Measurements from ENCODE around the gene SAMD8.
A peak's percentile ranks its signal among the peaks of the same experiment; 100 is the strongest.
"Not testable (repeated sequence)": the region's sequence is repeated elsewhere in the genome, so short reads cannot be mapped to it uniquely, and the experiment has no call there.

The SAMD8 gene

DNA sequence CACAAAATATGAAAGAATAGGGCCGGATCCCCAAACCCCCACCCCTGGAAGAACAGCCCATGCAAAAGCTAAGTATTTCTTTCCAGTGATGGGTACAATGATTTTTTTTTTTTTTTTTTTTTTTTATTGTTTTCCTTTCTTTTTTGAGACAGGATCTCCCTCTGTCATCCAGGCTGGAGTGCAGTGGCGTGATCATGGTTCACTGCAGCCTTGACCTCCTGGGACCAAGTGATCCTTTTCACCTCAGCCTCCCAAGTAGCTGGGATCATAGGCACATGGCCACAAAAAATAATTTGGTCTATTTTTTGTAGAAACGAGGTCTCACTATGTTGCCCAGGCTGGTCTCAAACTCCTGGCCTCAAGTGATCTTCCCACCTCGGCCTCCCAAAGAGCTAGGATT is 83.2 kb downstream of the SAMD8 start:
- H3K36me3 Mint-ChIP-seq (ENCODE audit: low read depth); H3K27me3 Mint-ChIP-seq (ENCODE audit: low read depth); H3K27ac Mint-ChIP-seq; DNase-seq (ENCODE audit: low spot score); H3K4me3 Mint-ChIP-seq; H3K9me3 Mint-ChIP-seq; H3K4me1 Mint-ChIP-seq (ENCODE audit: low read depth): not testable (repeated sequence)

DNA sequence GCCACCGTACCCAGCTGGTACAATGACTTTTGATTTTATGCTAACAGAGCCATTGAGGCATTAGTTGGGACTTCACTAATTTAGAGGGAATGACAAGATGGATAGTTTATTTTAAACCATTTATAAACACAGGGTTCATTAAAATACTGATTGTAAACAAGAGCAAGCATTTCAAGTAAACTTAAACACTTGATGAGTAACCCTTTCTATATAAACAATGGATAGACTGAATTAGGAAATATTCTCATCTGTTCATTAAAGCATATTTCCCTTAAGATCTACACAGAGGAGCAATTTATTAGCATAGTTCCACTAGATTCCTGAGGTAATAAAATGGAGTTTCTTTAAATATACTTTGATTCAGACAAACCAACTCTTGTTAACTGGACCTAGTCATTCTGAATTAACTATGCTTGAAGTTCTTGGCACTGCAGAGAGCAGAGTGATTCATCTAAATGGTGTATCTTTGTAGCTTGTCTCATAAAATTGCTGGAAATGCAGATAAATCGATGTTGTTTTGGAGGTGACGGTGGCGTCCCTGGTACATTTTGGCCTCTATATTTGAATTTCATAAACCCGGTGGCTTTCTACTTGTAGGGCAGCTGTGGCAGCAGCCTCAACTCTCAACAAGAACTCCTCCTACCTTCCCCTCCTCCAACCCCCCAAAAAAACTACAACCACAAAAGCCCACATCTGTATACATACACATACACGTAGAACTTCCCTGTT is 83.7 kb downstream of the SAMD8 start:
- Mint-ChIP-seq H3K9me3 (no peaks in the 10 kb centered on the region), H3K27ac (no peak overlapping the region), H3K27me3 (ENCODE audit: low read depth) (no peaks in the 10 kb centered on the region), H3K4me3 (no peak overlapping the region), H3K4me1 (ENCODE audit: low read depth) (no peaks in the 10 kb centered on the region), H3K36me3 (ENCODE audit: low read depth) (peaks cover 2% of the 10 kb centered on the region)
- no peak for DNase-seq (ENCODE audit: low spot score)

DNA sequence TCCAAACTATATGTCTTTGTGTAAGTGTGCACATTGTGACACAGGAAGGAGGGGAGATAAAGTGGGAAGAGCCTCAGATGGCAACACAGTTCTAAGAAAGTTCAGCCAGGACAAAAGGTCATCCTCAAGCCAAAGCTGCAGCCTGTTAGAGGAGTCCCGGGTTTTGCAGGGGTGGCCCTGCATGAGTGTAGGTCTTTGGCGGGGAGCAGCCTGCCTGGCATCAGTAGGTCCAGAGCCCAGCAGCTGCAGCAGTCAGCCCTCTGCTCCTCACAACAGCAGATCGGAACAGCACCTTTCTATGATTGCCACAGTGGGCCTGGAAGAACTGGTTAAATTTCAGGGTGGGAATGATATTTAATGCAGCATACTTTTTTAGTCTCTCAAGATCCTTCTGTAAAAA is 85.6 kb downstream of the SAMD8 start:
- Mint-ChIP-seq H3K36me3 (ENCODE audit: low read depth) (peaks cover 2% of the 10 kb centered on the region), H3K9me3 (no peaks in the 10 kb centered on the region), H3K4me1 (ENCODE audit: low read depth) (no peaks in the 10 kb centered on the region), H3K27me3 (ENCODE audit: low read depth) (no peaks in the 10 kb centered on the region), H3K27ac (no peak overlapping the region), H3K4me3 (no peak overlapping the region)
- DNase-seq (ENCODE audit: low spot score), result no peak

DNA sequence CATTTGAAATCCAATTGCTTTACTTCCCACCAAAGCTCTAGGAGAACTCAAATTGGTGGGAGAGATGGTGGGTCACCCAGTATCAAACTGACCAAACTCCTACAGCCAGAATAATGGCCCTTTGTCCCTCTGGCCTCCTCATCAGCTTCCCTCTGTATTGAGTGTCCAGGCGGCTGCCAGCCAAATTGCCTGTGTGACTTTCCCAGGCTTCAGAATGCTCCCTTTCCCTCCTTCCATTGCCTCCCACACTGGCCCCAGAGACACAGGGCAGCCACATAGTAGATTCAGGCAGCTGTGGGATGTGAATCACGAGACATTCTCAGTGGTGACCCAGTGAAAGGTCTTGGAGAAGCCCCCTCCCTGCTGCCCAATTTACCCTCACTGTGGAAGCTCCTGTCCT is 86.5 kb downstream of the SAMD8 start:
- no peak for DNase-seq (ENCODE audit: low spot score)
- no peaks in the 10 kb centered on the region for H3K4me1 Mint-ChIP-seq (ENCODE audit: low read depth)
- no peaks in the 10 kb centered on the region for H3K27me3 Mint-ChIP-seq (ENCODE audit: low read depth)
- no peak overlapping the region for H3K4me3 Mint-ChIP-seq
- no peaks in the 10 kb centered on the region for H3K9me3 Mint-ChIP-seq
- peaks cover 2% of the 10 kb centered on the region for H3K36me3 Mint-ChIP-seq (ENCODE audit: low read depth)
- no peak overlapping the region for H3K27ac Mint-ChIP-seq

DNA sequence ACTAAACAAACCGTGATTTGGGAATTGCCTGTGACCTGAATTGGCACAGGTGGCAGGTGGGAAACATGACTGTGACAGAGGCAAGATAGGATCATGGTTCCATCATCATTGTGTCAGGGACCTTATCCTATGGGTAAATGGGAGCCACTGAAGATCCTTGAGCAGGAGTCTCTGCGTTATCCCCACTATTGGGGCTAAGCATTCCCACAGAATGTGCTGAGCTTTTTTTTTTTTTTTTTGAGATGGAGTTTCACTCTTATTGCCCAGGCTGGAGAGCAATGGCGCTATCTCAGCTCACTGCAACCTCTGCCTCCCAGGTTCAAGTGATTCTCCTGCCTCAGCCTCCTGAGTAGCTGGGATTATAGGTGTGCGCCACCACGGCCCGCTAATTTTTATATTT is 88.5 kb downstream of the SAMD8 start:
- H3K4me1 Mint-ChIP-seq (ENCODE audit: low read depth); H3K27me3 Mint-ChIP-seq (ENCODE audit: low read depth); DNase-seq (ENCODE audit: low spot score); H3K36me3 Mint-ChIP-seq (ENCODE audit: low read depth); H3K9me3 Mint-ChIP-seq; H3K27ac Mint-ChIP-seq; H3K4me3 Mint-ChIP-seq: not testable (repeated sequence)

DNA sequence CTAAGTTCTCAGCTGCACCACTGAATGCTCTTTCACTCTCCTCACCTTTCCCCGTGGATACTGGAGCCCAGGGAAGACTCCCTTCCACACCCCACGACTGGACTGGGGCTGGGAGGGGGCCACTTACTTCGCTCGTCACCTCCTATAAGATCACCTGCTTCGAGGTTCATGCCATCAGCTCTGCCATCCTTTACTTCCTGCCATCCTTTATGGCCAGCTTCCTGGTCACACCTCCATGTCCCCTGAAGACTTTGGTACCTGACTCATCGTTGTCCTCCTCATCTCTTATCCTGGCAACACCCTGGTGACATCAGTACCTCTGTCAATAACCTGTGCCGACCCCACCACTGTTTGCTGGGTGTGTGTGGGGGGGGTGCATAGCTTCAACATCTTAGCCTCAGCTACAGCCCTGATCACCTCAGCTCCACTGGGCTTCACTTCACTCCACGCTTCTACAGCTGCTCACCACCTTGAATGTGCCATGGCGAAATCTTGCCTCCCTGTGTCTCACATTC is 90.4 kb downstream of the SAMD8 start:
- Mint-ChIP-seq H3K4me1 (ENCODE audit: low read depth) (no peaks in the 10 kb centered on the region), H3K36me3 (ENCODE audit: low read depth) (no peaks in the 10 kb centered on the region), H3K9me3 (no peaks in the 10 kb centered on the region), H3K27me3 (ENCODE audit: low read depth) (no peaks in the 10 kb centered on the region), H3K27ac (no peak overlapping the region), H3K4me3 (no peak overlapping the region)
- DNase-seq (ENCODE audit: low spot score), result no peak

DNA sequence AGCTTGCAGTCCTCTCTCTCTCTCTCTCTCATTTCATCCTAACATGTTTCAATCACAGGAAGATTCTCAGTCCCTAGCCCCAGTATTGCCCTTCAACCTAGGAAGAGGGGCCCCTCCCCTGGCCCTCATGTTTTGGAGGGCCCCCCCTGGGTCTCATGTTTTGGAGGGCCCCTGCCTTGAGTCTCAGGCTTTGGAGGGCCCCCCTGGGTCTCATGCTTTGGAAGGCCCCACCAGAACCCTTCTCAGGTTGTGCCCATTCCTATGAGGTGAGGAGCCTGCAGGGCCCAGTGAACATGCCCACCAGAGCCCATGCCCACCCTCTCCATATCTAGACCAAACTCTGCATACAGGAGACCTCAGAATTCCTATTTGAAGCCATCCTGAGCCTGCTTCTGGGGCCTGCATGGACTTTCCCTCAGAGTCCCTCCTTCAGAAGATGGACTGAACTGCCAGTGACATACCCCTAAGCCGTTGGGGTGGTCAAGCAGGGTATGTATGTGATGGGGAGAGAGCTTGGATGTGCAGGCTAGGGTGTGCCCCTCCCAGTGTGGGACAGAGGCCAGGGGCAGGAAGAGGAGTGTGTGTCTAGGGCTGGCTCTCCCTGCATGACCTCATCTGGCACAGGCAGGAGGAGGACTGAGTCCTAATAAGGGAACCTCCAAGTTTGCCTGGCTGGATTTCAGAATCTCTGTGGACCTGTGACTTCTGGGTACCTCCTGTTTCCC is 91.0 kb downstream of the SAMD8 start:
- DNase-seq (ENCODE audit: low spot score), result no peak
- H3K27me3 Mint-ChIP-seq (ENCODE audit: low read depth), result no peaks in the 10 kb centered on the region
- H3K9me3 Mint-ChIP-seq, result no peaks in the 10 kb centered on the region
- no peak overlapping the region for H3K4me3 Mint-ChIP-seq
- H3K36me3 Mint-ChIP-seq (ENCODE audit: low read depth), result no peaks in the 10 kb centered on the region
- H3K4me1 Mint-ChIP-seq (ENCODE audit: low read depth), result no peaks in the 10 kb centered on the region
- no peak overlapping the region for H3K27ac Mint-ChIP-seq

DNA sequence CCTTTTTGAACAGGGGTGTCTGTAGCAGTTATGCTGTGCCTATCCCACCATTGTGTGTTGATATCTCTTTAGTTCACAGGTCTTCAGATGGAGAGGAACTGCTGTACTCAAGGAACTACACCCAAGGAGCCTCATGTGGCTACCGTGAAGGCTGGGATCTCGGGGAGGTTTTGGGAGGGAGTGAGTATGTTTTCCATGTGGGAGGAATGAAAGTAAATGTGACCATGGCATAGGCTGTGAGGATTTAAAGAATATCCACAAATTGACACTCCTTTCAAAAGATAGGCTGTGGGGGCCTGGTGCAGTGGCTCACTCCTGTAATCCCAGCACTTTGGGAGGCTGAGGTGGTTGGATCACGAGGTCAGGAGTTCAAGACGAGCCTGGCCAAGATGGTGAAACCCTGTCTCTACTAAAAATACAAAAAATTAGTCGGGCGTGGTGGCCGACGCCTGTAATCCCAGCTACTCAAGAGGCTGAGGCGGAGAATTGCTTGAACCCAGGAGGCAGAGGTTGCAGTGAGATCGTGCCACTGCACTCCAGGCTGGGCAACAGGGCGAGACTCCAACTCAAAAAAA is 91.7 kb downstream of the SAMD8 start:
- H3K27me3 Mint-ChIP-seq (ENCODE audit: low read depth); H3K36me3 Mint-ChIP-seq (ENCODE audit: low read depth); H3K4me1 Mint-ChIP-seq (ENCODE audit: low read depth); H3K27ac Mint-ChIP-seq; DNase-seq (ENCODE audit: low spot score); H3K9me3 Mint-ChIP-seq; H3K4me3 Mint-ChIP-seq: not testable (repeated sequence)

DNA sequence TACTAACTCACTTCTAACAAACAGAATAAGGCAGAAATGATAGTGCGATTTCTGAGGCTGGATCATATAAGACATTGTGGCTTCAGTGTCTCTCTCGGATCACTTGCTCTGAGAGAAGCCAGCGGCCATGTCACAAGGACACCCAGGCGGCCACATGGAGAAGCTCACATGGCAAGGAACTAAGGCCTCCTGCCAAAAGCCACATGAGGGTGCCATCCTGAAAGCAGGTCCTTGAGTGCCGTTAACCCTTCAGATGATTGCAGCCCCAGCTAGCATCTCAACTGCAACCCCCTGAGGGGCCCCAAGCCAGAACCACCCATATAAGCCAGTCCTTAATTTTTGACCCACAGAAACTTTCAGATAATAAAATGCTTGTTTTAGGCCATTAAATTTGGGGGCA is 92.3 kb downstream of the SAMD8 start:
- H3K27me3 Mint-ChIP-seq (ENCODE audit: low read depth), result no peaks in the 10 kb centered on the region
- H3K4me1 Mint-ChIP-seq (ENCODE audit: low read depth), result peaks cover 6% of the 10 kb centered on the region
- H3K36me3 Mint-ChIP-seq (ENCODE audit: low read depth), result no peaks in the 10 kb centered on the region
- DNase-seq (ENCODE audit: low spot score), result no peak
- H3K27ac Mint-ChIP-seq, result no peak overlapping the region
- no peak overlapping the region for H3K4me3 Mint-ChIP-seq
- H3K9me3 Mint-ChIP-seq, result no peaks in the 10 kb centered on the region

DNA sequence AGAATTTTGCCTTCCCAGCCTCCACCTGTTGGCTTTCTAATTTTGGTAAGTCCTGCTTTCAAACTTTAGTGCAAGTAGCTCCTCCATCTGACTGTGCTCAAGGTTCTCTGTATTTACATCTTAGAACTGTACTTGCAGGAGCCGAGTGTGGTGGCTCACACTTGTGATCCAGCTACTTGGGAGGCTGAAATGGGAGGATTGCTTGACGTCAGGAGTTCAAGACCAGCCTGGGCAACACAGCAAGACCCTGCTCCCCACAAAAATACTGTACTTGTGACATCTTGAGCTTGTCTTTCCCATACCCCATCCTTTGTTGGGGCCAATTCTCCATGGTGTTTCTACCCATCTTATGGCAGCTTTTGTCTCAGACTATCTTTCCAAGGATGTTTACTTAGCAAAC is 94.5 kb downstream of the SAMD8 start:
- Mint-ChIP-seq H3K4me3 (no peak overlapping the region), H3K36me3 (ENCODE audit: low read depth) (no peaks in the 10 kb centered on the region), H3K27me3 (ENCODE audit: low read depth) (no peaks in the 10 kb centered on the region), H3K9me3 (no peaks in the 10 kb centered on the region), H3K27ac (no peak overlapping the region), H3K4me1 (ENCODE audit: low read depth) (peaks cover 13% of the 10 kb centered on the region)
- no peak for DNase-seq (ENCODE audit: low spot score)

DNA sequence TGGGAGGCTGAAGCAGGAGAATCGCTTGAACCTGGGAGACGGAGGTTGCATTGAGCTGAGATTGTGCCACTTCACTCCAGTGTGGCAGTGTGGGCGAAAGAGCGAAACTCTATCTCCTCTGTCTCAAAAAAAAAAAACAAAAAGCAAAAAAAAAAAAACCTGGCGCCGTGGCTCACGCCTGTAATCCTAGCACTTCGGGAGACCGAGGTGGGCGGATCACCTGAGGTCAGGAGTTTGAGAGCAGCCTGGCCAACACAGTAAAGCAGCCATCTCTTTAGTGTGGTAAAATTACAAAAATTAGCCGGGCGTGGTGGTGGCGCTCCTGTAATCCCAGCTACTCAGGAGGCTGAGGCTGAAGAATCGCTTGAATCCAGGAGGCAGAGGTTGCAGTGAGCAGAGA is 95.2 kb downstream of the SAMD8 start:
- not testable (repeated sequence) for H3K27ac Mint-ChIP-seq; DNase-seq (ENCODE audit: low spot score); H3K4me3 Mint-ChIP-seq; H3K27me3 Mint-ChIP-seq (ENCODE audit: low read depth); H3K36me3 Mint-ChIP-seq (ENCODE audit: low read depth); H3K9me3 Mint-ChIP-seq
- H3K4me1 Mint-ChIP-seq (ENCODE audit: low read depth), result peaks cover 16% of the 10 kb centered on the region

DNA sequence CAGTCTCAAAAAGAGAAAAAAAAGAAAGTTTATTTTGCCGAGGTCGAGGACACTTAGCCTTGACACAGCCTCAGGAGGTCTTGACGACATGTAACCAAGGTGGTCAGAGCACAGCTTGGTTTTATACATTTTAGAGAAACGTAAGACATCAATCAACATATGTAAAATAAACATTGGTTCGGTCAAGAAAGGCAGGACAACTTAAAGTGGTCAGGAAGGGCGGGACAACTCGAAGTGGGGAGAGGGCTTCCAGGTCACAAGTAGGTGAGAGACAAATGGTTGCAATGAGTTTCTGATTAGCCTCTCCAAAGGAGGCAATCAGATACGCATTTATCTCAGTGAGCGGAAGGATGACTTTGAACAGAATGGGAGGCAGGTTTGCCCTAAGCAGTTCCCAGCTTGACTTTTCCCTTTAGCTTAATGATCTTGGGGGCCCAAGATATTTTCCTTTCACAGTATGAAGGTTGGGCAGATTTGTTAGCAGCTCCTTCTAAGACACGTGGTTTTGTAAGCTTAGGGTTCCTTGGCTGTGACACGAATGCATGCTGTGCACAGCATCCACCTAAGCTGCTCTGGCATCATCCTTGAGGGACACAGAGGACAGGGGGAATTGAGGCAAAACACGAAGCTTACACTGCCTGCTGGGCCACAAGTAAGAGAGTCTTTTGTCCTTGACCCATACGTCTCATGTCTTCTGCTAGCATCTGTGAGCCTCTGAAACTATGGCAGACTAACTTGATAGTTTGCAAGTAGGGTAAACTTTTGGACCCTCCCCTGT is 95.8 kb downstream of the SAMD8 start:
- Mint-ChIP-seq H3K9me3 (no peaks in the 10 kb centered on the region), H3K36me3 (ENCODE audit: low read depth) (peaks cover 11% of the 10 kb centered on the region), H3K27me3 (ENCODE audit: low read depth) (no peaks in the 10 kb centered on the region), H3K4me1 (ENCODE audit: low read depth) (peaks cover 21% of the 10 kb centered on the region), H3K4me3 (no peak overlapping the region), H3K27ac (no peak overlapping the region)
- DNase-seq (ENCODE audit: low spot score), result no peak

DNA sequence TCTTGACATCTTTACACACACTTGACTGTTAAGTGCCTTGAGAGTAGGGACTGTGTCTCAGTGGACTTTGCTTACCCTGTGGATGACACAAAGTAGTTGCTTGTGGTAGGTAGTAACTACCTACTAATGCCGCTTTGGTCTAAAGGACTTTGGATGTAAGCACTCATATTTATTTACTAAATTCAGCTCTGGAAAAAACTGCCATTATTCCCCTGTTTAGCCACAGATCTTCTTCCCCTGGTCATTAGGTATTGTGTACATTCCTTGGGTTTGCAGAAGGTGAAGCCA is 96.3 kb downstream of the SAMD8 start:
- no peak for DNase-seq (ENCODE audit: low spot score)
- Mint-ChIP-seq H3K27me3 (ENCODE audit: low read depth) (no peaks in the 10 kb centered on the region), H3K4me3 (no peak overlapping the region), H3K36me3 (ENCODE audit: low read depth) (peaks cover 16% of the 10 kb centered on the region), H3K4me1 (ENCODE audit: low read depth) (peaks cover 26% of the 10 kb centered on the region), H3K27ac (no peak overlapping the region), H3K9me3 (no peaks in the 10 kb centered on the region)

DNA sequence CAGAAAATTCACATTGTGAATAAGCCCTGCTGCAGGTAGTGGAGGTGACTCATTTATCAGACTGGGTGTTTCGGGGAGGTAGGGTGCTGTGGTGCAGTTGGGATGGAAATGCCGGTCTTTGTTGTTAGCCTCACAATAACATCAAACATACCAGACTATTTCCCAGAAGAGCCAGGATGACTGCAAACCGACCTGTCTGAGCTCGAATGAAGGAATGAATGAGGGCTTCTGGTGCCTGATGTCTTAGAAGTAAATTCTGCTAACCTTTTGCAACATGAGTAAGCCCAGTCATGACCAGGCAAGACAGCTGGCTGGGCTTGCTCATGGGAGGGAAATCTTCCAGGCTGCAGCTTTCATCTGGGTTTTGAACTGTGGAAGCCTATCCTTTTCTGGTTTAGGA is 96.7 kb downstream of the SAMD8 start:
- Mint-ChIP-seq H3K4me3 (peak overlapping the region; percentile 41), H3K4me1 (ENCODE audit: low read depth) (peaks cover 28% of the 10 kb centered on the region), H3K9me3 (no peaks in the 10 kb centered on the region), H3K36me3 (ENCODE audit: low read depth) (peaks cover 20% of the 10 kb centered on the region), H3K27me3 (ENCODE audit: low read depth) (no peaks in the 10 kb centered on the region), H3K27ac (peak overlapping the region; percentile 51)
- DNase-seq (ENCODE audit: low spot score), result no peak
